Pancreas (tissue), 10 donors: Measurements from ENCODE around the gene DHCR24. TPM values are rescaled to one million over a fixed set of nuclear protein-coding genes. Genes with fewer than 3 reads are reported as not detected.
"Not testable (repeated sequence)": the region's sequence is repeated elsewhere in the genome, so short reads cannot be mapped to it uniquely, and the experiment has no call there.

Experiments used
- ATAC-seq, 4 donors: fragments of 200-7000 bp; cut with Tn5 transposase; one replicate each; pipeline versions ENCODE4 v1.8.0 to v1.9.1; 2020; ENCODE audit warnings: mild to moderate bottlenecking in 4 of 4, moderate library complexity in 4 of 4
- DNase-seq, 6 donors: peaks; one replicate each; pipeline ENCODE4 v3.0.0-alpha.2; 2020
- FAIRE-seq: peaks from 2 replicates; lab custom pipeline; 2012; peaks lifted over from hg19 to GRCh38; lab: Jason Lieb, UNC
- H3K27ac ChIP-seq, 4 donors: fragments of 200-600 bp; sonication (generic); 1 replicate in 3 of 4; 2 replicates in 1 of 4; pipeline versions ENCODE4 v1.5.0 to v1.8.0; 2020
- H3K27me3 ChIP-seq, 4 donors: fragments of 200-600 bp; one replicate each; pipeline ENCODE4 v1.8.0; 2021
- H3K36me3 ChIP-seq, 3 donors: fragments of 200-600 bp; sonication (generic) in 1 of 3; one replicate each; pipeline versions ENCODE4 v1.5.0 to v1.8.0; 2020 to 2021
- H3K4me1 ChIP-seq, 3 donors: fragments of 200-600 bp; one replicate each; pipeline ENCODE4 v1.8.0; 2021
- H3K4me3 ChIP-seq, 4 donors: fragments of 200-600 bp; sonication (generic) in 2 of 4; one replicate each; pipeline versions ENCODE4 v1.5.0 to v1.8.0; 2020 to 2021
- H3K9me3 ChIP-seq, 4 donors: fragments of 200-600 bp; one replicate each; pipeline ENCODE4 v1.8.0; 2021
- CTCF ChIP-seq, 4 donors: fragments of 200-600 bp; sonication (generic) in 3 of 4; IDR thresholded peaks; one replicate each; pipeline versions ENCODE4 v1.5.0 to v1.8.0; 2021; ENCODE audit warnings: antibody characterized with exemption in 4 of 4
- WGBS, 2 donors: extraction: QIAGEN DNeasy Blood & Tissue Kit; methylation state at CpG; one replicate each; pipeline ENCODE4 v1.1.7; 2013; 5-methylcytosine and 5-hydroxymethylcytosine counted together
- intact Hi-C, 3 donors: fragments of 100-400 bp; cut with DNase I; formaldehyde crosslinking; loops; one replicate each; pipeline versions ENCODE4 v1.11.1 to v1.14.2; 2022
- polyA plus RNA-seq, 2 donors: library from polyadenylated mRNA; stranded (reverse); fragments of 200-250 nt; gene quantifications; one replicate each; pipeline ENCODE4 v1.2.3, GENCODE V29; 2013
- total RNA-seq, 6 donors: library from RNA; stranded (reverse); fragmentation: NEBNext Ultra II Directional in 4 of 6; extraction: Animal tissue kit (Norgen Biotek cat#: 25700) in 4 of 6; gene quantifications; one replicate each; pipeline versions ENCODE4 v1.2.1 to v1.2.4, GENCODE V29; 2021 to 2023
- donor health status: healthy with polysubstance abuse.
- donor health status: DM: no; HTN: no; CAD: no; lungs with moderate emphysema.
- donor health status: DM: no; HTN: no; CAD: no.
- donor health status: control.
- donor health status: control.
- donor health status: Bipolar disorder and iron deficiency.
- donor health status: DM: yes; HTN: yes; CAD: no.
- donor health status: DM: no; HTN: no; CAD: no.
- donor health status: DM: no; HTN: no; CAD: no.
- donor health status: DM: yes; HTN: yes; CAD: no.

DHCR24 gene
- total and polyA plus RNA-seq, 8 donors: 10.6 to 64.7 (median 23.6) TPM

DNA sequence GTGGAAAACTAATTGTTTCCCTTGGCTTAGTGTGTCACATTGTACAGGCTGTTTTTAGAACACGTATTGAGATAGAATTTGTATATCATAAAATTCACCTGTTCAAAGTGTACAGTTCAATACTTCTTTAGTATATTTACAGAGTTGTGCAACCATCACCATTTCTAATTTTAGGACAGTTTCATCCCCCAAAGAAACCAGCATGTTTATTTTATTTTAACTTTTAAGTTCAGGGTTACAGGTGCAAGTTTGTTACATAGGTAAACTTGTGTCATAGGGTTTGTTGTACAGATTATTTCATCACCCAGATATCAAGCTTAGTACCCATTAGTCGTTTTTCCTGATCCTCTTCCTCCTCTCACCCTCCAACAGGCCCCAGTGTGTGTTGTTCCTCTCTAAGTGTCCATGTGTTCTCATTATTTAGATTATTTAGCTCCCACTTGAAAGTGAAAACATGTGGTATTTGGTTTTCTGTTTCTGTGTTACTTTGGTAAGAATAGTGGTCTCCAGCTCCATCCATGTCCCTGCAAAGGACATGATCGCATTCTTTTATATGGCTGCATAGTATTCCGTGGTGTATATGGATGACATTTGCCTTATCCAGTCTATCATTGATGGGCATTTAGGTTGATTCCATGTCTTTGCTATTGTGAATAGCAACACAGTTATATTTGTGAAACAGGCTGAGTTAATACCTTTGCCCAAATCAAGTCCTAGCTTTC, 35.2 kb upstream of the DHCR24 start:
- Histone ChIP-seq H3K27ac (no peak overlapping the region), H3K27me3 (no peaks in the 10 kb centered on the region), H3K4me3 (no peak overlapping the region), H3K36me3 (no peaks in the 10 kb centered on the region), H3K9me3 (no peaks in the 10 kb centered on the region), H3K4me1 (no peaks in the 10 kb centered on the region)
- no peak for TF ChIP-seq CTCF (IDR thresholded peaks at IDR 0.05)
- intact Hi-C loops: no loop called here
- DNase-seq (no peak), FAIRE-seq (no peak), ATAC-seq (no peak)
- 72 to 79% methylated on average over 4 of the region's 4 CpGs for WGBS, 2 donors

- WGBS, 2 donors: 80 to 86% methylated on average over 6 of the region's 6 CpGs
- intact Hi-C loops: no loop called here
- ATAC-seq (no peak), DNase-seq (no peak), FAIRE-seq (no peak)
- Histone ChIP-seq H3K27ac (no peak overlapping the region), H3K9me3 (no peaks in the 10 kb centered on the region), H3K36me3 (no peaks in the 10 kb centered on the region), H3K4me1 (no peaks in the 10 kb centered on the region), H3K4me3 (no peak overlapping the region), H3K27me3 (no peaks in the 10 kb centered on the region)
- no peak for TF ChIP-seq CTCF (IDR thresholded peaks at IDR 0.05)
These were observed 32.7 kb upstream of the DHCR24 start for GRCh38 chr1:54919367-54920359.

DNA sequence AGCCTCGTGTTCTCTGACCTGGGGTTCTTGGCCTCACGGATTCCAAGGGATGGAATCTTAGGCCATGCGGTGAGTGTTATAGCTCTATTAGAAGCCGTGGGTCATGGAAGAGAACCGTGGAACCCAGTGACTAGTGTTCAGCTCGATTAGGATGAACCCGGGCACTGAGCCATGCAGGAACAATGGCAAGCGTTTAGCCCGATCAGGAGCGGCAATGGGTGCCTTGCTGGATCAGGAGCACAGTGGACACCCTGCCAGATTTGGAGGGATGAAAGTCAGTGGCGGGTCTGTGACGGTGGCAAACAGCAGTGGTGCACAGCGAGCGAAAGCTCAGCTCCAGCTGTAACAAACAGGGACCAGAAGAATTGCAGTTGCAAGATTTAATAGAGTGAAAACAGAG, 24.1 kb upstream of the DHCR24 start:
- DNase-seq, H3K27ac ChIP-seq, H3K36me3 ChIP-seq, H3K4me1 ChIP-seq, H3K27me3 ChIP-seq, intact Hi-C loops, H3K4me3 ChIP-seq, H3K9me3 ChIP-seq, ATAC-seq, FAIRE-seq: not testable (repeated sequence)
- WGBS, 2 donors: 82 to 90% methylated on average over 14 of the region's 14 CpGs

DNA sequence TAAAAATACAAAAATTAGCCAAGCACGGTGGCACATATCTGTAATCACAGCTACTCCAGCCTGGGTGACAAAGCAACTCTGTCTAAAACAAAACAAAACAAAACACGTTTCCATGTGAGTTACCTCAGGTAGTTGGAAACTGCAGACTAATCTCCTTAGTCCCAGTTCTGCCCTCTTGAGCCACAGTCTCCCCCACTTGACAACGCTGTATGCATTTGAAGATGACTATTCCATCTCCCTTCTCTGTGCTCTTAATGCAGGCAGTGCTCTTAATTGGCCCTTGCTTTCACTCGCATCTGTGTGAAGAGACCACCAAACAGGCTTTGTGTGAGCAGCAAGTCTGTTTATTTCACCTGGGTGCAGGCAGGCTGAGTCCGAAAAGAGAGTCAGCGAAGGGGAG, 19.6 kb upstream of the DHCR24 start:
- H3K9me3 ChIP-seq: no peaks in the 10 kb centered on the region
- no peak overlapping the region for H3K27ac ChIP-seq
- intact Hi-C loops: no loop called here
- DNase-seq (no peak), FAIRE-seq (no peak), ATAC-seq (no peak)
- no peaks in the 10 kb centered on the region for H3K27me3 ChIP-seq
- H3K4me3 ChIP-seq: no peak overlapping the region
- no peak for TF ChIP-seq CTCF (IDR thresholded peaks at IDR 0.05)
- WGBS, 2 donors: 85 to 90% methylated on average over 6 of the region's 6 CpGs
- no peaks in the 10 kb centered on the region for H3K4me1 ChIP-seq
- H3K36me3 ChIP-seq: no peaks in the 10 kb centered on the region

DNA sequence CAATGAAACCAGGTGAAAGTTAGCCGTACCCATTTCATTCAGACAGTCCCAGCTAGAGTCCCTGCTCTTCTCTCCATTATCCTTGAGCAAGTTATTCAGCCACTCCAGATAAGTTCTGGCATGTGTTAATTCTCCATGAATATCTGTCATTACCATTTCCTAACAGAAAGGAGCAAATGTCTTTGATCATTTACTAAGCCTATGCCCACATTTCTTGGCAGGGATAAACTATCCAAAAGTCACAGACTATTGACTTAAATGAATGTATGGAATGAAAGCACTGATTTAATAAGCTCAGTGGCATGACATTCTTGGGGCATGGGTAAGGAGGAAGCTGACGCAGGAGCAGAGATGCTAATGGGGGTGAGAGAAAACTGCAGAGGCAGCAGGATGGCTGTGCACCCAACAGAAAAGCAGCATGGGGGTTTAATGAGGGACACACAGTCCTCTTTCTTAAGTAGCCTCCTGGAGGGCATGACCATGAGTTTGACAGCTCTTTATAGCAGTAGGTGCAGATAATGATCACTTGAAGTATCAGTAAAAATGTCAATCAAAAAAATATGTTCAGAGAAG, 17.6 kb upstream of the DHCR24 start:
- FAIRE-seq (no peak), ATAC-seq (no peak), DNase-seq (no peak)
- WGBS, 2 donors: 62 to 67% methylated on average over 2 of the region's 2 CpGs
- Histone ChIP-seq H3K4me1 (no peaks in the 10 kb centered on the region), H3K36me3 (no peaks in the 10 kb centered on the region), H3K27ac (no peak overlapping the region), H3K9me3 (no peaks in the 10 kb centered on the region), H3K27me3 (no peaks in the 10 kb centered on the region), H3K4me3 (no peak overlapping the region)
- intact Hi-C loops: no loop called here
- TF ChIP-seq CTCF (IDR thresholded peaks at IDR 0.05): no peak
